ENCODE measurements around the gene ZMYND8. TPM values are rescaled to one million over a fixed set of nuclear protein-coding genes. Genes with fewer than 3 reads are reported as not detected.
"Not testable (repeated sequence)": the region's sequence is repeated elsewhere in the genome, so short reads cannot be mapped to it uniquely, and the experiment has no call there.

ZMYND8 gene
- total RNA-seq, 1 donor from 2014 or later, result 57.6 TPM

GRCh38 chr20:47181056-47181862 is 175.2 kb downstream of the ZMYND8 start:
- no peaks in the 10 kb centered on the region for H3K4me1 ChIP-seq
- peak; percentile 58 to 63 for ATAC-seq
- H3K36me3 ChIP-seq, result no peaks in the 10 kb centered on the region
- no peaks in the 10 kb centered on the region for H3K9me3 ChIP-seq
- intact Hi-C loops (cut with DNase I), result no loop called here
- no peak for TF ChIP-seq CTCF (IDR thresholded peaks at IDR 0.05)
- H3K4me3 ChIP-seq, result no peak overlapping the region
- DNase-seq, result no peak
- H3K27me3 ChIP-seq (ENCODE audit: low read depth), result no peaks in the 10 kb centered on the region
- no peak overlapping the region for H3K27ac ChIP-seq

DNA sequence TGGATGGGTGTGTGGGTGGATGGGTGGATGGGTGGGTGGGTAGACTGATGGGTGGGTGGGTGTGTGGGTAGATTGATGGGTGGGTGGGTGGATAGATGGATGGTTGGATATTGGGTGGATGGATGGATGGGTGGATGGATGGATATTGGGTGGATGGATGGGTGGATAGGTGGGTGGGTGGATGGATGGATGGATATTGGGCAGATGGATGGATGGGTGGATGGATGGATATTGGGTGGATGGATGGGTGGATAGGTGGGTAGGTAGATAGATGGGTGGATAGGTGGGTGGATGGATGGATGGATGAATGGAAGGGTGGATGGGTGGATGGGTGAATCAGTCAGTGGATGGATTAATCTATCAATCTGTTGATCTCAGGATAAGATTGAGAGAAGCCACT is 177.2 kb downstream of the ZMYND8 start:
- no peak for DNase-seq
- no peak for ATAC-seq
- H3K36me3 ChIP-seq, result no peaks in the 10 kb centered on the region
- no peaks in the 10 kb centered on the region for H3K4me1 ChIP-seq
- no peak overlapping the region for H3K4me3 ChIP-seq
- H3K9me3 ChIP-seq, result no peaks in the 10 kb centered on the region
- no peak for TF ChIP-seq CTCF (IDR thresholded peaks at IDR 0.05)
- intact Hi-C loops (cut with DNase I), result no loop called here
- H3K27ac ChIP-seq, result no peak overlapping the region
- H3K27me3 ChIP-seq (ENCODE audit: low read depth), result no peaks in the 10 kb centered on the region

- ATAC-seq, result no peak
- Histone ChIP-seq H3K4me1 (no peaks in the 10 kb centered on the region), H3K36me3 (no peaks in the 10 kb centered on the region), H3K27me3 (ENCODE audit: low read depth) (no peaks in the 10 kb centered on the region), H3K27ac (no peak overlapping the region), H3K4me3 (no peak overlapping the region), H3K9me3 (no peaks in the 10 kb centered on the region)
- TF ChIP-seq CTCF (IDR thresholded peaks at IDR 0.05), result no peak
- intact Hi-C loops (cut with DNase I), result no loop called here
- DNase-seq, result no peak
Measured at GRCh38 chr20:47178851-47179250, 177.6 kb downstream of the ZMYND8 start.

- intact Hi-C loops (cut with DNase I), result no loop called here
- no peak for TF ChIP-seq CTCF (IDR thresholded peaks at IDR 0.05)
- no peaks in the 10 kb centered on the region for H3K9me3 ChIP-seq
- H3K36me3 ChIP-seq, result no peaks in the 10 kb centered on the region
- H3K27ac ChIP-seq, result no peak overlapping the region
- no peaks in the 10 kb centered on the region for H3K27me3 ChIP-seq (ENCODE audit: low read depth)
- DNase-seq (no peak), ATAC-seq (no peak)
- no peaks in the 10 kb centered on the region for H3K4me1 ChIP-seq
- H3K4me3 ChIP-seq, result no peak overlapping the region
Measured at GRCh38 chr20:47178277-47178676, 178.2 kb downstream of the ZMYND8 start.

GRCh38 chr20:47176217-47176616 is 180.3 kb downstream of the ZMYND8 start:
- H3K9me3 ChIP-seq; H3K4me3 ChIP-seq; H3K4me1 ChIP-seq; ATAC-seq; H3K36me3 ChIP-seq; H3K27ac ChIP-seq; H3K27me3 ChIP-seq (ENCODE audit: low read depth); DNase-seq; intact Hi-C loops (cut with DNase I): not testable (repeated sequence)

GRCh38 chr20:47175493-47175892 is 181.0 kb downstream of the ZMYND8 start:
- Histone ChIP-seq H3K36me3 (no peaks in the 10 kb centered on the region), H3K4me1 (no peaks in the 10 kb centered on the region), H3K4me3 (no peak overlapping the region), H3K27ac (no peak overlapping the region), H3K27me3 (ENCODE audit: low read depth) (peaks cover 9% of the 10 kb centered on the region), H3K9me3 (no peaks in the 10 kb centered on the region)
- ATAC-seq (peak; percentile 56 to 81), DNase-seq (no peak)
- intact Hi-C loops (cut with DNase I), result no loop called here
- TF ChIP-seq CTCF (IDR thresholded peaks at IDR 0.05), result no peak
